Measurements from ENCODE around the gene SLC35F3.

- TF ChIP-seq CTCF (IDR thresholded peaks at IDR 0.05; ENCODE audit: low read depth, low read length) (no peak), POLR2A (IDR thresholded peaks at IDR 0.05; ENCODE audit: extremely low read depth, insufficient read length) (no peak), MYC (IDR thresholded peaks at IDR 0.05; ENCODE audit: low read depth, low read length) (no peak)
Measured at GRCh38 chr1:234307726-234308125, 403.2 kb downstream of the SLC35F3 start.

All from NB4 (cell line).